Mesendoderm (in vitro differentiated cells): ENCODE results near the gene RASGRP4.

ENCODE experiments used
- DNase-seq: peaks from one replicate; pipeline ENCODE4 v3.0.0; 2013
- H2AK5ac ChIP-seq: 2 replicates; pipeline ENCODE4 v1.6.1; 2013; ENCODE audit warnings: low read length, inconsistent platforms
- H2BK120ac ChIP-seq: 2 replicates; pipeline ENCODE4 v1.6.1; 2013; ENCODE audit warnings: low read depth, mild to moderate bottlenecking, low read length, moderate library complexity, mixed read lengths
- H2BK15ac ChIP-seq: replicated peaks from 2 replicates; pipeline ENCODE4 v1.6.1; 2013; ENCODE audit warnings: low read depth, mild to moderate bottlenecking, moderate library complexity
- H2BK5ac ChIP-seq: 2 replicates; pipeline ENCODE4 v1.6.1; 2013; ENCODE audit warnings: low read length, inconsistent platforms
- H3K18ac ChIP-seq: 2 replicates; pipeline ENCODE4 v1.6.1; 2013; ENCODE audit warnings: mild to moderate bottlenecking, low read length, mixed read lengths
- H3K23ac ChIP-seq: one replicate; pipeline ENCODE4 v1.6.1; 2013; ENCODE audit warnings: low read length
- H3K27ac ChIP-seq: 2 replicates; pipeline ENCODE4 v1.5.1; 2013; ENCODE audit warnings: low read depth, mild to moderate bottlenecking, inconsistent platforms, low read length, moderate library complexity
- H3K27me3 ChIP-seq: 2 replicates; pipeline ENCODE4 v1.6.1; 2013; ENCODE audit warnings: low read length, control low read depth, mild to moderate bottlenecking, inconsistent platforms; ENCODE audit not compliant: insufficient read depth, poor library complexity
- H3K36me3 ChIP-seq: 2 replicates; pipeline ENCODE4 v1.6.1; 2013; ENCODE audit warnings: low read length, inconsistent platforms; ENCODE audit not compliant: control insufficient read depth, insufficient read depth
- H3K4ac ChIP-seq: one replicate; pipeline ENCODE4 v1.6.1; 2013; ENCODE audit warnings: low read depth, mild to moderate bottlenecking, low read length, moderate library complexity
- H3K4me1 ChIP-seq: 2 replicates; pipeline ENCODE4 v1.6.1; 2013; ENCODE audit warnings: low read depth, low read length, inconsistent platforms; ENCODE audit not compliant: control insufficient read depth
- H3K4me2 ChIP-seq: 2 replicates; pipeline ENCODE4 v1.6.1; 2013; ENCODE audit warnings: low read length
- H3K4me3 ChIP-seq: 2 replicates; pipeline ENCODE4 v1.5.1; 2013; ENCODE audit warnings: mild to moderate bottlenecking, low read length
- H3K56ac ChIP-seq: one replicate; pipeline ENCODE4 v1.6.1; 2013; ENCODE audit warnings: low read length
- H3K79me1 ChIP-seq: 2 replicates; pipeline ENCODE4 v1.6.1; 2013; ENCODE audit warnings: low read length, inconsistent platforms
- H3K79me2 ChIP-seq: 2 replicates; pipeline ENCODE4 v1.6.1; 2013; ENCODE audit warnings: mild to moderate bottlenecking, low read length; ENCODE audit not compliant: control insufficient read depth, insufficient read depth
- H3K9ac ChIP-seq: 2 replicates; pipeline ENCODE4 v1.6.1; 2013; ENCODE audit warnings: low read length, inconsistent platforms
- H4K5ac ChIP-seq: one replicate; pipeline ENCODE4 v1.6.1; 2013; ENCODE audit warnings: low read length
- H4K8ac ChIP-seq: one replicate; pipeline ENCODE4 v1.6.1; 2013; ENCODE audit warnings: low read depth, mild to moderate bottlenecking, control low read depth, low read length, moderate library complexity
- WGBS: extraction: QIAGEN DNeasy Blood & Tissue Kit; methylation state at CpG from one replicate; pipeline ENCODE4 v1.1.7; 2013; ENCODE audit warnings: low lambda C conversion rate, missing lambda C conversion rate; ENCODE audit not compliant: insufficient coverage; ENCODE audit errors: extremely low coverage; 5-methylcytosine and 5-hydroxymethylcytosine counted together

The RASGRP4 gene

GRCh38 chr19:38405276-38405675, 20.7 kb downstream of the RASGRP4 start:
- H3K36me3 ChIP-seq: no peaks in the 10 kb centered on the region
- no peak for DNase-seq
- no peak overlapping the region for H4K8ac ChIP-seq
- H2AK5ac ChIP-seq: no peak overlapping the region
- H2BK120ac ChIP-seq: no peak overlapping the region
- H3K79me1 ChIP-seq: no peaks in the 10 kb centered on the region
- no peaks in the 10 kb centered on the region for H3K4me1 ChIP-seq
- H3K4me2 ChIP-seq: no peak overlapping the region
- H3K56ac ChIP-seq: no peak overlapping the region
- no peak overlapping the region for H3K4me3 ChIP-seq
- H3K23ac ChIP-seq: no peak overlapping the region
- H2BK15ac ChIP-seq: no peak overlapping the region
- no peak overlapping the region for H4K5ac ChIP-seq
- H2BK5ac ChIP-seq: no peak overlapping the region
- no peak overlapping the region for H3K4ac ChIP-seq
- no peak overlapping the region for H3K27ac ChIP-seq
- H3K9ac ChIP-seq: no peak overlapping the region
- no peaks in the 10 kb centered on the region for H3K27me3 ChIP-seq
- H3K79me2 ChIP-seq: no peaks in the 10 kb centered on the region
- H3K18ac ChIP-seq: no peak overlapping the region
- no CpG with 5 or more reads among the region's 8 CpGs for WGBS

- Histone ChIP-seq H3K36me3 (no peaks in the 10 kb centered on the region), H3K4me1 (no peaks in the 10 kb centered on the region), H3K23ac (no peak overlapping the region), H3K27me3 (no peaks in the 10 kb centered on the region), H2AK5ac (no peak overlapping the region), H2BK15ac (no peak overlapping the region), H3K4me2 (no peak overlapping the region), H3K56ac (no peak overlapping the region), H3K79me2 (no peaks in the 10 kb centered on the region), H2BK5ac (no peak overlapping the region), H3K79me1 (no peaks in the 10 kb centered on the region), H3K9ac (no peak overlapping the region), H3K18ac (no peak overlapping the region), H4K8ac (no peak overlapping the region), H2BK120ac (no peak overlapping the region), H3K4ac (no peak overlapping the region), H3K27ac (no peak overlapping the region), H4K5ac (no peak overlapping the region), H3K4me3 (no peak overlapping the region)
- no CpG with 5 or more reads among the region's 6 CpGs for WGBS
- DNase-seq: no peak
These were observed 21.2 kb downstream of the RASGRP4 start for GRCh38 chr19:38404858-38405257.

GRCh38 chr19:38402967-38403674, 22.9 kb downstream of the RASGRP4 start, which contains the start of gene FAM98C:
TSS of gene FAM98C (plus strand) at chr19:38403093. CDS start at chr19:38403154, 61 bp downstream.
- no peaks in the 10 kb centered on the region for H3K27me3 ChIP-seq
- H3K56ac ChIP-seq: peak within 1 kb of the TSS; percentile 91
- H3K79me1 ChIP-seq: no peaks in the 10 kb centered on the region
- no peak within 1 kb of the TSS for H2BK5ac ChIP-seq
- H3K4me1 ChIP-seq: no peaks in the 10 kb centered on the region
- H2BK120ac ChIP-seq: no peak within 1 kb of the TSS
- WGBS: no CpG with 5 or more reads among the region's 82 CpGs
- no peaks in the 10 kb centered on the region for H3K36me3 ChIP-seq
- DNase-seq: peak; percentile 99
- H3K23ac ChIP-seq: no peak within 1 kb of the TSS
- H4K8ac ChIP-seq: no peak within 1 kb of the TSS
- no peak within 1 kb of the TSS for H3K27ac ChIP-seq
- H2AK5ac ChIP-seq: no peak within 1 kb of the TSS
- H3K9ac ChIP-seq: peak within 1 kb of the TSS; percentile 82
- no peak within 1 kb of the TSS for H2BK15ac ChIP-seq
- H3K4me2 ChIP-seq: peak within 1 kb of the TSS; percentile 77
- no peak within 1 kb of the TSS for H4K5ac ChIP-seq
- H3K79me2 ChIP-seq: no peaks in the 10 kb centered on the region
- peak within 1 kb of the TSS; percentile 35 for H3K18ac ChIP-seq
- H3K4me3 ChIP-seq: peak within 1 kb of the TSS; percentile 46
- no peak within 1 kb of the TSS for H3K4ac ChIP-seq

- no peak overlapping the region for H2AK5ac ChIP-seq
- no peak overlapping the region for H2BK5ac ChIP-seq
- no peaks in the 10 kb centered on the region for H3K79me2 ChIP-seq
- no CpG with 5 or more reads among the region's 18 CpGs for WGBS
- H2BK15ac ChIP-seq: no peak overlapping the region
- no peak overlapping the region for H4K5ac ChIP-seq
- H4K8ac ChIP-seq: no peak overlapping the region
- no peak overlapping the region for H3K4me3 ChIP-seq
- H3K9ac ChIP-seq: peak overlapping the region; percentile 54
- H3K79me1 ChIP-seq: no peaks in the 10 kb centered on the region
- H3K27me3 ChIP-seq: no peaks in the 10 kb centered on the region
- no peak overlapping the region for H3K27ac ChIP-seq
- no peaks in the 10 kb centered on the region for H3K4me1 ChIP-seq
- H3K4ac ChIP-seq: no peak overlapping the region
- no peak overlapping the region for H3K23ac ChIP-seq
- no peak overlapping the region for H2BK120ac ChIP-seq
- H3K4me2 ChIP-seq: peak overlapping the region; percentile 56
- no peak overlapping the region for H3K18ac ChIP-seq
- no peaks in the 10 kb centered on the region for H3K36me3 ChIP-seq
- H3K56ac ChIP-seq: peak overlapping the region; percentile 37
- no peak for DNase-seq
These were observed 23.4 kb downstream of the RASGRP4 start for GRCh38 chr19:38402623-38402966.

GRCh38 chr19:38401148-38401547, 24.9 kb downstream of the RASGRP4 start:
- no peak overlapping the region for H3K27ac ChIP-seq
- no peaks in the 10 kb centered on the region for H3K27me3 ChIP-seq
- H3K79me1 ChIP-seq: no peaks in the 10 kb centered on the region
- H3K9ac ChIP-seq: no peak overlapping the region
- WGBS: no CpG with 5 or more reads among the region's 3 CpGs
- H2BK15ac ChIP-seq: no peak overlapping the region
- no peak overlapping the region for H3K4me3 ChIP-seq
- no peak overlapping the region for H3K23ac ChIP-seq
- no peak overlapping the region for H2BK5ac ChIP-seq
- H2AK5ac ChIP-seq: no peak overlapping the region
- no peak overlapping the region for H3K18ac ChIP-seq
- H4K5ac ChIP-seq: no peak overlapping the region
- DNase-seq: peak; percentile 77
- no peak overlapping the region for H2BK120ac ChIP-seq
- H3K4me1 ChIP-seq: no peaks in the 10 kb centered on the region
- H4K8ac ChIP-seq: no peak overlapping the region
- no peak overlapping the region for H3K4me2 ChIP-seq
- H3K79me2 ChIP-seq: no peaks in the 10 kb centered on the region
- no peak overlapping the region for H3K4ac ChIP-seq
- H3K36me3 ChIP-seq: no peaks in the 10 kb centered on the region
- H3K56ac ChIP-seq: no peak overlapping the region

- Histone ChIP-seq H2BK5ac (no peak overlapping the region), H3K9ac (no peak overlapping the region), H4K5ac (no peak overlapping the region), H2BK15ac (no peak overlapping the region), H3K79me2 (no peaks in the 10 kb centered on the region), H3K23ac (no peak overlapping the region), H3K18ac (no peak overlapping the region), H4K8ac (no peak overlapping the region), H2AK5ac (no peak overlapping the region), H2BK120ac (no peak overlapping the region), H3K56ac (no peak overlapping the region), H3K27ac (no peak overlapping the region), H3K27me3 (no peaks in the 10 kb centered on the region), H3K4ac (no peak overlapping the region), H3K4me1 (no peaks in the 10 kb centered on the region), H3K4me2 (no peak overlapping the region), H3K4me3 (no peak overlapping the region), H3K79me1 (no peaks in the 10 kb centered on the region), H3K36me3 (no peaks in the 10 kb centered on the region)
- no peak for DNase-seq
- no CpG with 5 or more reads among the region's 5 CpGs for WGBS
These were observed 25.7 kb downstream of the RASGRP4 start for GRCh38 chr19:38400361-38400760.
